ENCODE data around the gene PBX3. TPM values are rescaled to one million over a fixed set of nuclear protein-coding genes. Genes with fewer than 3 reads are reported as not detected.

Gene PBX3
- total RNA-seq, 2 donors from 2014 or later, result 37.5 to 46.1 TPM

GRCh38 chr9:125950880-125951471, 203.8 kb downstream of the PBX3 start:
- Mint-ChIP-seq H3K27ac (peak overlapping the region; percentile 98), H3K27me3 (ENCODE audit: insufficient read depth) (no peaks in the 10 kb centered on the region), H3K9me3 (peaks cover 11% of the 10 kb centered on the region), H3K36me3 (ENCODE audit: low read depth) (peaks cover 14% of the 10 kb centered on the region), H3K4me3 (peak overlapping the region; percentile 23), H3K4me1 (peaks cover 24% of the 10 kb centered on the region)
- H3K9ac ChIP-seq (ENCODE audit: extremely low read depth, low read length, poor library complexity, severe bottlenecking), result no peak overlapping the region
- H3K27ac ChIP-seq (ENCODE audit: low read depth, low read length), result no peak overlapping the region
- DNase-seq, result peak; percentile 94
- WGBS, 2 experiments (ENCODE audit: insufficient coverage in 1 of 2, insufficient read length in 1 of 2), result 55 to 82% methylated on average over 3 to 4 of the region's 4 CpGs
- peaks cover 30% of the 10 kb centered on the region for H3K36me3 ChIP-seq (ENCODE audit: control insufficient read depth, insufficient read depth, low read length)
- TF ChIP-seq CTCF (conservative IDR thresholded peaks at IDR 0.05), result peak; percentile 56
- H3K27me3 ChIP-seq (ENCODE audit: control insufficient read depth, insufficient read depth, low read length, poor library complexity, severe bottlenecking), result no peaks in the 10 kb centered on the region
- H3K4me3 ChIP-seq (ENCODE audit: low read length), result no peak overlapping the region
- peaks cover 11% of the 10 kb centered on the region for H3K9me3 ChIP-seq (ENCODE audit: control insufficient read depth, low read length)
- H3K4me1 ChIP-seq (ENCODE audit: control insufficient read depth, insufficient read depth, low read length), result peaks cover 6% of the 10 kb centered on the region

- no peak for TF ChIP-seq CTCF (conservative IDR thresholded peaks at IDR 0.05)
- H3K27ac ChIP-seq (ENCODE audit: low read depth, low read length), result no peak overlapping the region
- H3K4me3 ChIP-seq (ENCODE audit: low read length), result no peak overlapping the region
- Mint-ChIP-seq H3K4me1 (peaks cover 24% of the 10 kb centered on the region), H3K36me3 (ENCODE audit: low read depth) (no peaks in the 10 kb centered on the region), H3K27me3 (ENCODE audit: insufficient read depth) (no peaks in the 10 kb centered on the region), H3K4me3 (no peak overlapping the region), H3K9me3 (no peaks in the 10 kb centered on the region), H3K27ac (peak overlapping the region; percentile 11)
- H3K9ac ChIP-seq (ENCODE audit: extremely low read depth, low read length, poor library complexity, severe bottlenecking), result no peak overlapping the region
- WGBS, 2 experiments (ENCODE audit: insufficient coverage in 1 of 2, insufficient read length in 1 of 2), result 91 to 93% methylated on average over 11 to 12 of the region's 12 CpGs
- no peaks in the 10 kb centered on the region for H3K9me3 ChIP-seq (ENCODE audit: control insufficient read depth, low read length)
- H3K36me3 ChIP-seq (ENCODE audit: control insufficient read depth, insufficient read depth, low read length), result peaks cover 9% of the 10 kb centered on the region
- H3K4me1 ChIP-seq (ENCODE audit: control insufficient read depth, insufficient read depth, low read length), result peaks cover 6% of the 10 kb centered on the region
- DNase-seq, result no peak
- no peaks in the 10 kb centered on the region for H3K27me3 ChIP-seq (ENCODE audit: control insufficient read depth, insufficient read depth, low read length, poor library complexity, severe bottlenecking)
These were observed 206.3 kb downstream of the PBX3 start for GRCh38 chr9:125953314-125954019.

- Mint-ChIP-seq H3K27ac (no peak overlapping the region), H3K4me1 (peaks cover 18% of the 10 kb centered on the region), H3K27me3 (ENCODE audit: insufficient read depth) (no peaks in the 10 kb centered on the region), H3K4me3 (no peak overlapping the region), H3K36me3 (ENCODE audit: low read depth) (peaks cover 4% of the 10 kb centered on the region), H3K9me3 (no peaks in the 10 kb centered on the region)
- Histone ChIP-seq H3K9ac (ENCODE audit: extremely low read depth, low read length, poor library complexity, severe bottlenecking) (no peak overlapping the region), H3K36me3 (ENCODE audit: control insufficient read depth, insufficient read depth, low read length) (peaks cover 3% of the 10 kb centered on the region), H3K9me3 (ENCODE audit: control insufficient read depth, low read length) (no peaks in the 10 kb centered on the region), H3K27me3 (ENCODE audit: control insufficient read depth, insufficient read depth, low read length, poor library complexity, severe bottlenecking) (no peaks in the 10 kb centered on the region), H3K4me3 (ENCODE audit: low read length) (no peak overlapping the region), H3K27ac (ENCODE audit: low read depth, low read length) (no peak overlapping the region), H3K4me1 (ENCODE audit: control insufficient read depth, insufficient read depth, low read length) (peaks cover 3% of the 10 kb centered on the region)
- TF ChIP-seq CTCF (conservative IDR thresholded peaks at IDR 0.05), result no peak
- DNase-seq, result no peak
- 93 to 99% methylated on average over 2 to 5 of the region's 5 CpGs for WGBS, 2 experiments (ENCODE audit: insufficient coverage in 1 of 2, insufficient read length in 1 of 2)
These were observed 208.9 kb downstream of the PBX3 start for GRCh38 chr9:125956102-125956501.
